OCI-M2 (cell line): ENCODE results near the gene FSTL4.

ENCODE experiments used
- DNase-seq: peaks from one replicate; lab custom pipeline; 2025; ENCODE audit not compliant: unreplicated experiment; lab: John Stamatoyannopoulos, UW

FSTL4 gene

GRCh38 chr5:133611357-133612248 lies 738 bp downstream of the FSTL4 start:
- no peak for DNase-seq

GRCh38 chr5:133610489-133611356 lies 1.6 kb downstream of the FSTL4 start:
- no peak for DNase-seq

GRCh38 chr5:133607451-133607850 lies 4.9 kb downstream of the FSTL4 start:
- no peak for DNase-seq

GRCh38 chr5:133606835-133607234 lies 5.5 kb downstream of the FSTL4 start:
- DNase-seq: no peak

GRCh38 chr5:133605323-133605722 lies 7.0 kb downstream of the FSTL4 start:
- DNase-seq: no peak

GRCh38 chr5:133603711-133604110 lies 8.6 kb downstream of the FSTL4 start:
- DNase-seq: no peak

- no peak for DNase-seq
These were observed 9.4 kb downstream of the FSTL4 start for GRCh38 chr5:133602835-133603380.

GRCh38 chr5:133599600-133599999 lies 12.7 kb downstream of the FSTL4 start:
- DNase-seq: no peak

- DNase-seq: no peak
These were observed 13.3 kb downstream of the FSTL4 start for GRCh38 chr5:133599044-133599443.

- no peak for DNase-seq
These were observed 16.3 kb downstream of the FSTL4 start for GRCh38 chr5:133596049-133596448.

- no peak for DNase-seq
These were observed 16.9 kb downstream of the FSTL4 start for GRCh38 chr5:133595465-133595864.

GRCh38 chr5:133589286-133589685 lies 23.1 kb downstream of the FSTL4 start:
- DNase-seq: no peak

GRCh38 chr5:133582971-133583370 lies 29.4 kb downstream of the FSTL4 start:
- DNase-seq: no peak

- DNase-seq: no peak
These were observed 30.4 kb downstream of the FSTL4 start for GRCh38 chr5:133581918-133582317.

- DNase-seq: no peak
These were observed 31.0 kb downstream of the FSTL4 start for GRCh38 chr5:133581348-133581747.

GRCh38 chr5:133580618-133581017 lies 31.7 kb downstream of the FSTL4 start:
- no peak for DNase-seq

- DNase-seq: no peak
These were observed 32.6 kb downstream of the FSTL4 start for GRCh38 chr5:133579766-133580165.

- no peak for DNase-seq
These were observed 43.0 kb downstream of the FSTL4 start for GRCh38 chr5:133569347-133569746.

GRCh38 chr5:133565993-133566392 lies 46.3 kb downstream of the FSTL4 start:
- DNase-seq: no peak

- DNase-seq: no peak
These were observed 47.3 kb downstream of the FSTL4 start for GRCh38 chr5:133564921-133565565.

- no peak for DNase-seq
These were observed 49.8 kb downstream of the FSTL4 start for GRCh38 chr5:133562554-133562953.
